OCI-LY3 (cell line): ENCODE data around the gene PSG4.

Experiments
- H2AFZ ChIP-seq: fragments of 200-600, 300-600 bp; shearing (Covaris generic); 2 replicates; pipeline ENCODE4 v1.6.0; 2014; ENCODE audit warnings: antibody characterized with exemption, low read depth, low read length
- H3K27ac ChIP-seq: fragments of 200-600, 300-600 bp; sonication (generic); 2 replicates; pipeline ENCODE4 v1.5.1; 2014; ENCODE audit warnings: mild to moderate bottlenecking, low read length, moderate library complexity, mixed read lengths
- H3K27me3 ChIP-seq: fragments of 200-600, 300-600 bp; sonication (generic); 2 replicates; pipeline ENCODE4 v1.6.1; 2014; ENCODE audit warnings: low read depth, low read length, mixed read lengths
- H3K36me3 ChIP-seq: fragments of 200-600, 300-600 bp; sonication (generic); replicated peaks from 2 replicates; pipeline ENCODE3; 2014; ENCODE audit warnings: low read depth, low read length, mixed read lengths
- H3K4me1 ChIP-seq: fragments of 300-600, 200-600 bp; sonication (generic); 2 replicates; pipeline ENCODE4 v1.6.1; 2014; ENCODE audit warnings: low read length, mixed read lengths
- H3K4me2 ChIP-seq: fragments of 200-600, 300-600 bp; sonication (generic); 2 replicates; pipeline ENCODE4 v1.6.1; 2014; ENCODE audit warnings: low read length, mixed read lengths
- H3K4me3 ChIP-seq: fragments of 300-600, 200-600 bp; sonication (generic); 2 replicates; pipeline ENCODE4 v1.5.1; 2014; ENCODE audit warnings: antibody characterized with exemption, mild to moderate bottlenecking, low read length, moderate library complexity
- H3K79me2 ChIP-seq: fragments of 300-600, 200-600 bp; shearing (Covaris generic); 2 replicates; pipeline ENCODE4 v1.6.1; 2014; ENCODE audit warnings: mild to moderate bottlenecking, low read length, mixed read lengths
- H3K9ac ChIP-seq: fragments of 300-600, 200-600 bp; shearing (Covaris generic); 2 replicates; pipeline ENCODE4 v1.6.0; 2014; ENCODE audit warnings: mild to moderate bottlenecking, low read length, moderate library complexity
- H3K9me3 ChIP-seq: fragments of 200-600, 300-600 bp; shearing (Covaris generic); 2 replicates; pipeline ENCODE4 v1.6.1; 2014; ENCODE audit warnings: low read length, mixed read lengths; ENCODE audit not compliant: insufficient read depth
- H4K20me1 ChIP-seq: fragments of 200-600, 300-600 bp; sonication (generic); 2 replicates; pipeline ENCODE4 v1.6.1; 2016; ENCODE audit warnings: low read length, mixed read lengths; ENCODE audit not compliant: insufficient read depth
- EZH2phosphoT487 ChIP-seq: fragments of 200-600 bp; shearing (Covaris generic); IDR thresholded peaks from 2 replicates; pipeline ENCODE4 v1.6.1; 2018; ENCODE audit warnings: antibody characterized with exemption, mixed run types, low read depth
- TF ChIP-seq, protein P1 (sequence below): fragments of 200-600, 300-600 bp; sonication (generic); IDR thresholded peaks from 2 replicates; pipeline ENCODE4 v1.5.1; 2014; ENCODE audit warnings: antibody characterized with exemption, low read length, low read depth

PSG4 gene

DNA sequence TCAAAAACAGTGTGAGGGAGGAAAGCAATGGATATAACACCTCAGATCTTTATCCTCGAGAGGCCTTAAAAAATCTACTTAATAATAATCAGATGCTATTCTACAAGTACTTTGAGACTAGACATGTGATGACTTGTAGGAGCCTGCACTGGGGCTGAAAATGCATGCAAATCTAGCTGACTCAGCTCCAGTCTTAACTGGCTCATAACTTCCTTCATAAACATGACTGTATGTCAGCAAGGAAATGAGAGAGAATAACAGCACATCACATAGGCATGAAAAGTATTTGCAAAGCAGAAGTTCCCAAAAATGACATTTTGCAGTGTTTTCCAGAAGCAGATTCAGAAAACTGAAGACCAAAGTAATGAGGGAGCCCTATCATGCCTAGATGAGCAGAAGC is 57.2 kb downstream of the PSG4 start:
- Histone ChIP-seq H3K9me3 (no peaks in the 10 kb centered on the region), H3K27me3 (0 out of 2 replicates have a peak, but pooled peaks cover 6% of the 10 kb centered on the region), H4K20me1 (no peaks in the 10 kb centered on the region), H3K4me3 (no peak overlapping the region), H3K79me2 (no peaks in the 10 kb centered on the region), H3K36me3 (no peaks in the 10 kb centered on the region), H3K4me1 (no peaks in the 10 kb centered on the region), H3K27ac (no peak overlapping the region), H2AFZ (no peak overlapping the region), H3K9ac (no peak overlapping the region), H3K4me2 (no peak overlapping the region)
- no peak for TF ChIP-seq EZH2phosphoT487
- TF ChIP-seq, protein P1, sequence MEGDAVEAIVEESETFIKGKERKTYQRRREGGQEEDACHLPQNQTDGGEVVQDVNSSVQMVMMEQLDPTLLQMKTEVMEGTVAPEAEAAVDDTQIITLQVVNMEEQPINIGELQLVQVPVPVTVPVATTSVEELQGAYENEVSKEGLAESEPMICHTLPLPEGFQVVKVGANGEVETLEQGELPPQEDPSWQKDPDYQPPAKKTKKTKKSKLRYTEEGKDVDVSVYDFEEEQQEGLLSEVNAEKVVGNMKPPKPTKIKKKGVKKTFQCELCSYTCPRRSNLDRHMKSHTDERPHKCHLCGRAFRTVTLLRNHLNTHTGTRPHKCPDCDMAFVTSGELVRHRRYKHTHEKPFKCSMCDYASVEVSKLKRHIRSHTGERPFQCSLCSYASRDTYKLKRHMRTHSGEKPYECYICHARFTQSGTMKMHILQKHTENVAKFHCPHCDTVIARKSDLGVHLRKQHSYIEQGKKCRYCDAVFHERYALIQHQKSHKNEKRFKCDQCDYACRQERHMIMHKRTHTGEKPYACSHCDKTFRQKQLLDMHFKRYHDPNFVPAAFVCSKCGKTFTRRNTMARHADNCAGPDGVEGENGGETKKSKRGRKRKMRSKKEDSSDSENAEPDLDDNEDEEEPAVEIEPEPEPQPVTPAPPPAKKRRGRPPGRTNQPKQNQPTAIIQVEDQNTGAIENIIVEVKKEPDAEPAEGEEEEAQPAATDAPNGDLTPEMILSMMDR = no peak
